Measurements from ENCODE around the gene SWI5.

GRCh38 chr9:128321343-128321742 lies 45.3 kb downstream of the SWI5 start:
- TF ChIP-seq EZH2 (IDR thresholded peaks at IDR 0.05; ENCODE audit: insufficient read depth, poor library complexity, severe bottlenecking) (no peak), EZH2phosphoT487 (IDR thresholded peaks at IDR 0.05; ENCODE audit: insufficient read depth, low read depth) (no peak)
